ENCODE measurements around the gene SNAI3. TPM values are rescaled to one million over a fixed set of nuclear protein-coding genes. Genes with fewer than 3 reads are reported as not detected.

Gene SNAI3
- total and polyA plus RNA-seq, 3 experiments from 2014 or later, result 2.2 to 13.5 (median 2.8) TPM

DNA sequence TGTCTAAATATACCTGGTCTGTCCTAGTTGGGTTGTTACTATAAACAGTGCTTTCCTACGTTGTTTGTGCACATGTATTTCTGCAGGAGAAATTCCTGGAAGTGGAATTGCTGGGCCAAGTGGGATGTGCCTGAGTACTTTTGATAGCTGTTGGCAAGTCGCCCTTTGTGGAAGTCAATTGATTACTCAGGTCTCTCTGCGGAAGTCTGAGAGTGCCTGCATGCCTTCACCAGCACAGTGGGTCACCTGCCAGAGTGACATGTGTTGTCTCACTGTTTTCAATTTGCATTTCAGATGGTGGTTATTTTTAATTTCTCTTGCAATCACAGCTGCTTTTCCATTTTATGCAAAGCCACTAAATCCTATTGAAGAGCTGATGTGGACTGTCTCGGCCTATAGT lies 21.2 kb downstream of the SNAI3 start:
- ChIA-PET POLR2A (no interaction called here), CTCF (interaction anchor here (1.0 to 1.4 kb wide), 3 partner anchors 72 to 119 kb away, joined by 3 to 4 read pairs (median 3); no protein-coding TSS in a partner anchor)
- peaks cover 18 to 28% (median 20%) of the 10 kb centered on the region in 3 donors for H3K4me1 Mint-ChIP-seq
- H3K27ac ChIP-seq (ENCODE audit: low read depth, low read length), result no peak overlapping the region
- H3K9me3 Mint-ChIP-seq, result no peaks in the 10 kb centered on the region
- no peak overlapping the region for H3K4me3 ChIP-seq (ENCODE audit: low read length)
- H3K9me3 ChIP-seq (ENCODE audit: low read length), result no peaks in the 10 kb centered on the region
- H3K27me3 Mint-ChIP-seq, result no peaks in the 10 kb centered on the region
- peak overlapping the region; percentile 36 to 87 (median 58) for H3K4me3 Mint-ChIP-seq
- H3K36me3 Mint-ChIP-seq, result peaks cover 0 to 12% (median 2%) of the 10 kb centered on the region in 3 donors
- peaks cover 14% of the 10 kb centered on the region for H3K4me1 ChIP-seq (ENCODE audit: insufficient read depth, low read length)
- H3K36me3 ChIP-seq (ENCODE audit: insufficient read depth, low read length), result no peaks in the 10 kb centered on the region
- H3K27ac Mint-ChIP-seq, result peak overlapping the region in 5 of 8 donors; percentile 12 to 71 (median 33)
- no peak for DNase-seq
- H3K27me3 ChIP-seq (ENCODE audit: insufficient read depth, low read length, poor library complexity, severe bottlenecking), result no peaks in the 10 kb centered on the region

DNA sequence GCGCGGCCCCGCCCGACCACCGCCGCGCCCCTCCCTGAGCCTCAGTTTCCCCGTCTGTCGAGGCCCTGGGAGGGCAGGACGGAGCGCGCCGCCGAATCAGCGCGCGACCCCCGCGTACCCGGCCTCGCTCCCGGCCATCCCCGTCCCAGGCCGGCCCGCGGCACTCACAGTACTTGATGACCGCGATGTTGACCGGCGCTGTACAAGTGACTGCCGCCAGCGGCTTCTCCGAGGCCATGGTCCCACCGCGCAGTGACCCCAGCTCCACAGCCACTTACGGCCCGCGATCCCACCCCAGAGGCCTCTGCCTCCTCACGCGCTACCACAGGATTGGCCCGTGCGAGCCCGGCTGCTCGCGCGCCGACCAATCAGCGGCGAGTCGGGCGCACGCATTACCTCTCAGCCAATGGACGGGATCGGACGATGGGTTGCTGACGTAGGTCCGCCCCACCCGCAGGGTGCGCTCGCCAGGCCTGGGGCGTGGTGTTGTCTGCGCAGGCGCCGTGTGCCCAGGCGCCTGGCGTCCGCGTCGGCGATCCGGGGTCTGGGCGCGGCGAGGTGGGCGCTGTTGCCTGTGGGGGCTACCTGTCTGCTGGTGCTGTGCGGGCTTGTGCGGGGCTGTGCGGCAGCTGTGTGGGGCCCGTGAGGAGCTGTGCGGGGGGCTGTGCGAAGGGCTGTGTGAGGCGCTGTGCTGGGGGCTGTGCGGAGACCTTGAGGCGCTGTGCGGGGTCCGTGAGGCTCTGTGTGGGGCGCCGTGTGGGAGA lies 23.3 kb downstream of the SNAI3 start, which contains the start of gene MVD:
MVD (minus strand) TSS at position 249 of the 764 bp plus-strand sequence; CDS start at position 238, 11 bp downstream.
- peak within 1 kb of the TSS; percentile 92 to 99 (median 96) for H3K27ac Mint-ChIP-seq
- POLR2A ChIA-PET, result interaction anchor here (1.1 to 3.1 kb wide), 3 partner anchors 30 to 43 kb away, joined by 3 to 13 read pairs (median 4); no protein-coding TSS in a partner anchor
- no peaks in the 10 kb centered on the region for H3K36me3 ChIP-seq (ENCODE audit: insufficient read depth, low read length)
- no peaks in the 10 kb centered on the region for H3K27me3 Mint-ChIP-seq
- no peaks in the 10 kb centered on the region for H3K9me3 ChIP-seq (ENCODE audit: low read length)
- no peaks in the 10 kb centered on the region for H3K27me3 ChIP-seq (ENCODE audit: insufficient read depth, low read length, poor library complexity, severe bottlenecking)
- DNase-seq, result peak; percentile 94 to 98 (median 95)
- peaks cover 0 to 17% (median 2%) of the 10 kb centered on the region in 3 donors for H3K36me3 Mint-ChIP-seq
- H3K4me3 Mint-ChIP-seq, result peak within 1 kb of the TSS; percentile 92 to 97 (median 94)
- H3K4me1 ChIP-seq (ENCODE audit: insufficient read depth, low read length), result peaks cover 14% of the 10 kb centered on the region
- CTCF ChIA-PET, result interaction anchor here (0.7 to 1.6 kb wide), 10 partner anchors 11 to 43 kb away, joined by 3 to 5 read pairs (median 3); no protein-coding TSS in a partner anchor
- H3K4me3 ChIP-seq (ENCODE audit: low read length), result peak within 1 kb of the TSS; percentile 78
- H3K27ac ChIP-seq (ENCODE audit: low read depth, low read length), result peak within 1 kb of the TSS; percentile 91
- peaks cover 18 to 28% (median 20%) of the 10 kb centered on the region in 3 donors for H3K4me1 Mint-ChIP-seq
- H3K9me3 Mint-ChIP-seq, result no peaks in the 10 kb centered on the region

DNA sequence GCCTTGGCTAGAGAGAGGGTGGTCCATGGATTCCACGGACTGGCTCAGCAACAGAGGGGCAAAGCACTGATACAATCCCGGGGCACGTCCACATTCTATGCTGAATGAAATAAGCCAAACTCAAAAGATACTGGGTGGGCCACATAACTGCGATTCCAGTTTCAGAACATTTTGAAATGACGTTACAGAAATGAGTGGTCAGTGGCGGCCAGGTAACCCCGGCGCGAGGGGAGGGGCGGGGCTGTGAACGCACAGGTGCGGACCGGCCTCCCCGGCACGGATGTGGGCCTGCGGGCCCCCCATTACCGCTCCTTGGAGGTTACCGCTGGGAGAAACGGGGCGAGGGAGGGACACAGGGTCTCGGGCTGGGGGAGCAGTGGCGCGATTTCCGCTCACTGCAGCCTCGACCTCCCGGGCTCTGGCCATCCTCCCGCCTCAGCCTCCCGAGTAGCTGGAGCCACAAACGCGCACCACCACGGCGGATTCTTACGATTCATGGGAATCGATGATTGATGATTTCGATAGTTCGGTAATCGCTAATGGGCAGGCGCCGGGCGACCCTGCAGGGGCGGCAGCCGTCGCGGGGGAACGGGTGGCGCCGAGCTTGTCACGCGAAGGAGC lies 24.0 kb downstream of the SNAI3 start:
- peaks cover 14% of the 10 kb centered on the region for H3K4me1 ChIP-seq (ENCODE audit: insufficient read depth, low read length)
- Mint-ChIP-seq H3K27me3 (no peaks in the 10 kb centered on the region), H3K4me1 (peaks cover 18 to 28% (median 20%) of the 10 kb centered on the region in 3 donors), H3K27ac (peak overlapping the region; percentile 57 to 94 (median 90)), H3K36me3 (peaks cover 0 to 20% (median 2%) of the 10 kb centered on the region in 3 donors), H3K4me3 (peak overlapping the region; percentile 77 to 94 (median 92)), H3K9me3 (no peaks in the 10 kb centered on the region)
- H3K9me3 ChIP-seq (ENCODE audit: low read length), result no peaks in the 10 kb centered on the region
- ChIA-PET CTCF (interaction anchor here (0.7 to 1.5 kb wide), 7 partner anchors 10 to 41 kb away, joined by 3 to 5 read pairs (median 3); no protein-coding TSS in a partner anchor), POLR2A (interaction anchor here (1.2 to 3.1 kb wide), 2 partner anchors 29 to 39 kb away, joined by 3 to 13 read pairs; no protein-coding TSS in a partner anchor)
- H3K27me3 ChIP-seq (ENCODE audit: insufficient read depth, low read length, poor library complexity, severe bottlenecking), result no peaks in the 10 kb centered on the region
- no peak for DNase-seq
- H3K36me3 ChIP-seq (ENCODE audit: insufficient read depth, low read length), result no peaks in the 10 kb centered on the region
- H3K27ac ChIP-seq (ENCODE audit: low read depth, low read length), result peak overlapping the region; percentile 91
- H3K4me3 ChIP-seq (ENCODE audit: low read length), result peak overlapping the region; percentile 78

DNA sequence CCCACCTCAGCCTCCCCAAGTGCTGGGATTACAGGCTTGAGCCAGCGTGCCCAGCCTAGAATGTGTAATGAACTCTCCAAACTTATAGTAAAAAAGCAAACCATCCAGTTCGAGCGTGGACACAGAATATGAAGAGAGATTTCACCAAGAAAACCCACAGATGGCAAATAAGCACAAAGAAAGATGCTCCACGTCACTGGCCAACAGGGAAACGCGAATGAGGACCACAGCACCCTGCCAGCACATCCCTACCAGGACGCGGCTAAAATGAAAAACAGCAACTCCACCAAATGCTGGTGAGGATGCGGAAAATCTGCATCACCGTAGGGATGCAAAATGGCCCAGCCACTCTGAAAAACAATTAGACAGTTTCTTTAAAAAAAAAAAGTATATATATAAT lies 24.8 kb downstream of the SNAI3 start:
- peak overlapping the region in 6 of 8 donors; percentile 48 to 94 (median 86) for H3K27ac Mint-ChIP-seq
- POLR2A ChIA-PET, result interaction anchor here (3.1 kb wide), 1 partner anchor 40 kb away, joined by 13 read pairs; no protein-coding TSS in a partner anchor

DNA sequence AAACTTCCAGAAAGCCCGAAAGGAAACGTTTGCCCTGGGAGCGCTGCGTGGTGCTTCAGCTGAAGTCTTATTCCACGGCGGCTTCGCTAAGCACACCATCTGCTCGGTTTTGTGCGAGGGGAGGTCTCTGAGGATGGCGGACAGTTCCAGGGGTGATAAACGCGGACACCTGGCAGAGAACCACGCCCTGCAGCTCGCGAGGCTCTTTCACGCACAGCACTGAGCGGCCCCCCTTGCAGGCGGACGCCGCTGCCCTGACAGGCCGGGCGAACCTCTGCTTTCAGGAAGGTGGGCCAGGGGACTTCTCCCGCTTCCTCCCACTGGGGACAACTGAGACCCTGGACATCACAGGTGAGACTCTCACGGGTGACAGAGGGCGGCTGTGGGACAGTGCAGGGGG lies 27.1 kb downstream of the SNAI3 start:
- Mint-ChIP-seq H3K9me3 (no peaks in the 10 kb centered on the region), H3K27ac (peak overlapping the region in 1 of 8 donors; percentile 47), H3K27me3 (no peaks in the 10 kb centered on the region), H3K4me3 (no peak overlapping the region), H3K4me1 (peaks cover 12 to 23% (median 15%) of the 10 kb centered on the region in 3 donors), H3K36me3 (peaks cover 0 to 37% (median 0%) of the 10 kb centered on the region in 3 donors)
- ChIA-PET CTCF (no interaction called here), POLR2A (no interaction called here)
- peaks cover 11% of the 10 kb centered on the region for H3K4me1 ChIP-seq (ENCODE audit: insufficient read depth, low read length)
- no peaks in the 10 kb centered on the region for H3K36me3 ChIP-seq (ENCODE audit: insufficient read depth, low read length)
- H3K9me3 ChIP-seq (ENCODE audit: low read length), result no peaks in the 10 kb centered on the region
- DNase-seq, result no peak
- H3K4me3 ChIP-seq (ENCODE audit: low read length), result no peak overlapping the region
- H3K27me3 ChIP-seq (ENCODE audit: insufficient read depth, low read length, poor library complexity, severe bottlenecking), result no peaks in the 10 kb centered on the region
- no peak overlapping the region for H3K27ac ChIP-seq (ENCODE audit: low read depth, low read length)

More for the DNA sequence above, 24.8 kb downstream of the SNAI3 start:
- DNase-seq, result no peak
- Histone ChIP-seq H3K4me3 (ENCODE audit: low read length) (no peak overlapping the region), H3K27me3 (ENCODE audit: insufficient read depth, low read length, poor library complexity, severe bottlenecking) (no peaks in the 10 kb centered on the region), H3K27ac (ENCODE audit: low read depth, low read length) (no peak overlapping the region), H3K4me1 (ENCODE audit: insufficient read depth, low read length) (peaks cover 14% of the 10 kb centered on the region), H3K9me3 (ENCODE audit: low read length) (no peaks in the 10 kb centered on the region), H3K36me3 (ENCODE audit: insufficient read depth, low read length) (no peaks in the 10 kb centered on the region)
- Mint-ChIP-seq H3K27me3 (no peaks in the 10 kb centered on the region), H3K36me3 (peaks cover 0 to 24% (median under 1%) of the 10 kb centered on the region in 3 donors), H3K4me3 (peak overlapping the region; percentile 50 to 94 (median 86)), H3K4me1 (peaks cover 16 to 28% (median 20%) of the 10 kb centered on the region in 3 donors), H3K9me3 (no peaks in the 10 kb centered on the region)
- CTCF ChIA-PET, result interaction anchor here (1.5 kb wide), 1 partner anchor 9 kb away, joined by 5 read pairs; no protein-coding TSS in a partner anchor

DNA sequence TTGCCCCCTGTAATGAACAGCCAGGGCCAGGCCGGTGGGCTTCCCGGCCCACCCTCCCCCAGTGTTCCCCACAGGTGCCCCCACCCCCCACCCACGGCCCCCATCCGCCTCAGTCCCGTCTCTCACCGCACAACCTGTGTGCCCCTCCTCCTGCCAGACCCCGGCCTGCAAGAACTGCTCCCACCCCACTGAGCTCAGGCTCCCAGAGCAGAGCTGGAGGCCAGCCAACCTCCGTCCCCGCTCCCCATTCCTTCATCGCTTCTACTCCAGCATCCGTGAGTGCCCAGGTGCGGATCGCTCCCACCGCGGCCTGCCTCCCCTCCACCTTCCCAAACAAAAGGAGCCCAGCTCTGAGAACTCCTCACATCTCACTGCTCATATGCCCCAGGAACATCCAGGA lies 27.6 kb downstream of the SNAI3 start:
- CTCF ChIA-PET, result no interaction called here
- H3K4me1 Mint-ChIP-seq, result peaks cover 10 to 19% (median 15%) of the 10 kb centered on the region in 3 donors
- H3K27me3 Mint-ChIP-seq, result no peaks in the 10 kb centered on the region
- no peak overlapping the region for H3K4me3 Mint-ChIP-seq
- no peak for DNase-seq
- Histone ChIP-seq H3K4me1 (ENCODE audit: insufficient read depth, low read length) (peaks cover 6% of the 10 kb centered on the region), H3K9me3 (ENCODE audit: low read length) (no peaks in the 10 kb centered on the region), H3K36me3 (ENCODE audit: insufficient read depth, low read length) (no peaks in the 10 kb centered on the region), H3K27me3 (ENCODE audit: insufficient read depth, low read length, poor library complexity, severe bottlenecking) (no peaks in the 10 kb centered on the region), H3K27ac (ENCODE audit: low read depth, low read length) (no peak overlapping the region), H3K4me3 (ENCODE audit: low read length) (no peak overlapping the region)
- H3K36me3 Mint-ChIP-seq, result peaks cover 0 to 40% (median 0%) of the 10 kb centered on the region in 3 donors
- H3K27ac Mint-ChIP-seq, result peak overlapping the region in 1 of 8 donors; percentile 47
- H3K9me3 Mint-ChIP-seq, result no peaks in the 10 kb centered on the region
- POLR2A ChIA-PET, result no interaction called here

DNA sequence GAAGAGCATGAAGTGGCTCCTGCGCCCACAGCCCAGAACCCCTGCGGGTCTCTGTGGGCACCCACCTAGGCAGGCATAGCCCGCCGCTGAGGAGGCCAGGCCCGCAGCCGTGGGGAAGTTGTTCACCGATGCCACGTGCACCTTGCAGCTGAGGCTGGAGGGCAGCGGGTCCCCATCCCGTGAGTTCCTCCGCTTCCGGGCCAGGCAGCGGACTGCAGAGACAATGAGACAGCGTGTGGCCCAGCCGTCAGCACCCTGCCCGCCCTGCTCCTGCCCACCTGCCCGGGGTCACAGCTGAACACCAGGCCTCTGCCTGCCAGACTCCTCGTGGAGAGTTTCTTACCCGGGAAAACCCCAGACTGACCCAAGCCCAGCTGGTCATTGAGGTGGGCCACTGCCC lies 28.9 kb downstream of the SNAI3 start:
- Histone ChIP-seq H3K4me3 (ENCODE audit: low read length) (no peak overlapping the region), H3K4me1 (ENCODE audit: insufficient read depth, low read length) (peaks cover 6% of the 10 kb centered on the region), H3K27ac (ENCODE audit: low read depth, low read length) (no peak overlapping the region), H3K36me3 (ENCODE audit: insufficient read depth, low read length) (no peaks in the 10 kb centered on the region), H3K9me3 (ENCODE audit: low read length) (no peaks in the 10 kb centered on the region), H3K27me3 (ENCODE audit: insufficient read depth, low read length, poor library complexity, severe bottlenecking) (no peaks in the 10 kb centered on the region)
- Mint-ChIP-seq H3K27ac (no peak overlapping the region), H3K36me3 (peaks cover 0 to 37% (median 0%) of the 10 kb centered on the region in 3 donors), H3K4me3 (no peak overlapping the region), H3K4me1 (peaks cover 10 to 15% (median 14%) of the 10 kb centered on the region in 3 donors), H3K27me3 (no peaks in the 10 kb centered on the region), H3K9me3 (no peaks in the 10 kb centered on the region)
- DNase-seq, result no peak
- ChIA-PET POLR2A (no interaction called here), CTCF (interaction anchor here (1.5 kb wide), 1 partner anchor 24 kb away, joined by 3 read pairs; no protein-coding TSS in a partner anchor)
